RPMI8226 (cell line): ENCODE results near the gene BMI1.
"Not testable (repeated sequence)": the region's sequence is repeated elsewhere in the genome, so short reads cannot be mapped to it uniquely, and the experiment has no call there.

Source experiments
- DNase-seq: peaks from one replicate; pipeline ENCODE4 v3.0.0-alpha.2; 2015

BMI1 gene

GRCh38 chr10:22320591-22321155, at the start of gene BMI1:
BMI1 (plus strand) TSS chr10:22321099; CDS start chr10:22326450, 5,351 bp downstream.
- peak; percentile 84 for DNase-seq

GRCh38 chr10:22271786-22272185, 49.1 kb upstream of the BMI1 start:
- DNase-seq: no peak

- no peak for DNase-seq
Measured at GRCh38 chr10:22278441-22278782, 42.5 kb upstream of the BMI1 start.

GRCh38 chr10:22280078-22280477, 40.8 kb upstream of the BMI1 start:
- DNase-seq: no peak

- no peak for DNase-seq
Measured at GRCh38 chr10:22285130-22285529, 35.8 kb upstream of the BMI1 start.

GRCh38 chr10:22293747-22294404, 27.0 kb upstream of the BMI1 start:
- no peak for DNase-seq

GRCh38 chr10:22294694-22295093, 26.2 kb upstream of the BMI1 start:
- no peak for DNase-seq

- no peak for DNase-seq
Measured at GRCh38 chr10:22301193-22301592, 19.7 kb upstream of the BMI1 start.

- DNase-seq: no peak
Measured at GRCh38 chr10:22303461-22303860, 17.4 kb upstream of the BMI1 start.

- no peak for DNase-seq
Measured at GRCh38 chr10:22305721-22306120, 15.2 kb upstream of the BMI1 start.

GRCh38 chr10:22308390-22308789, 12.5 kb upstream of the BMI1 start:
- DNase-seq: no peak

- DNase-seq: no peak
Measured at GRCh38 chr10:22309180-22310000, 11.5 kb upstream of the BMI1 start.

GRCh38 chr10:22310012-22310411, 10.9 kb upstream of the BMI1 start:
- not testable (repeated sequence) for DNase-seq

- DNase-seq: no peak
Measured at GRCh38 chr10:22310928-22311327, 10.0 kb upstream of the BMI1 start.

- no peak for DNase-seq
Measured at GRCh38 chr10:22314852-22315251, 6.0 kb upstream of the BMI1 start.

GRCh38 chr10:22315455-22316285, 5.2 kb upstream of the BMI1 start:
- DNase-seq: no peak

- peak; percentile 92 for DNase-seq
Measured at GRCh38 chr10:22316286-22317075, 4.4 kb upstream of the BMI1 start, which contains the start of gene COMMD3. COMMD3 (plus strand) TSS chr10:22316388; CDS start chr10:22316418, 30 bp downstream.

- peak; percentile 63 for DNase-seq
Measured at GRCh38 chr10:22317076-22317370, 3.9 kb upstream of the BMI1 start.

GRCh38 chr10:22317771-22318565, 2.9 kb upstream of the BMI1 start:
- no peak for DNase-seq

GRCh38 chr10:22318772-22319171, 2.1 kb upstream of the BMI1 start:
- DNase-seq: no peak

- no peak for DNase-seq
Measured at GRCh38 chr10:22319547-22319979, 1.3 kb upstream of the BMI1 start.
